Activated CD8-positive, alpha-beta T cell treated with anti-CD3 and anti-CD28 coated beads for 36 hours (primary cell): ENCODE results near the gene NAXE. TPM values are rescaled to one million over a fixed set of nuclear protein-coding genes. Genes with fewer than 3 reads are reported as not detected.
A peak's percentile ranks its signal among the peaks of the same experiment; 100 is the strongest.
"Not testable (repeated sequence)": the region's sequence is repeated elsewhere in the genome, so short reads cannot be mapped to it uniquely, and the experiment has no call there.

ENCODE experiments used
- ATAC-seq: fragments of 200-7000 bp; cut with Tn5 transposase; one replicate; pipeline ENCODE4 v1.10.0; 2021; ENCODE audit warnings: mild to moderate bottlenecking, moderate library complexity
- CTCF ChIA-PET: fragments of 350-600 bp; sonication (Branson Sonifier 250); formaldehyde crosslinking; loops from one replicate; lab custom pipeline; 2021; ENCODE audit warnings: antibody characterized with exemption; lab: Charles Lee
- POLR2A ChIA-PET: fragments of 350-600 bp; sonication (Branson Sonifier 250); formaldehyde crosslinking; loops from one replicate; lab custom pipeline; 2021; ENCODE audit warnings: antibody characterized with exemption; lab: Charles Lee
- DNase-seq: peaks from one replicate; pipeline ENCODE4 v3.0.0-alpha.2; 2020
- H3K27ac Mint-ChIP-seq: one replicate; pipeline ENCODE4 v1.8.0; 2021; ENCODE audit warnings: mild to moderate bottlenecking, mixed read lengths
- H3K27me3 Mint-ChIP-seq: one replicate; pipeline ENCODE4 v1.8.0; 2021; ENCODE audit warnings: mixed read lengths
- H3K36me3 Mint-ChIP-seq: one replicate; pipeline ENCODE4 v1.8.0; 2021; ENCODE audit warnings: low read depth, mixed read lengths
- H3K4me1 Mint-ChIP-seq: one replicate; pipeline ENCODE4 v1.8.0; 2021; ENCODE audit warnings: low read depth, mixed read lengths
- H3K4me3 Mint-ChIP-seq: one replicate; pipeline ENCODE4 v1.8.0; 2021; ENCODE audit warnings: mild to moderate bottlenecking, moderate library complexity, mixed read lengths
- H3K9me3 Mint-ChIP-seq: one replicate; pipeline ENCODE4 v1.8.0; 2021; ENCODE audit warnings: mixed read lengths
- CTCF ChIP-seq: fragments of 200-600 bp; IDR thresholded peaks from one replicate; pipeline ENCODE4 v1.8.0; 2022; ENCODE audit warnings: antibody characterized with exemption, mild to moderate bottlenecking
- intact Hi-C: fragments of 100-400 bp; cut with micrococcal nuclease; formaldehyde crosslinking; loops from one replicate; pipeline ENCODE4 v1.10.0; 2022
- total RNA-seq, 2 experiments: library from RNA; stranded (reverse); gene quantifications; one replicate each; pipeline ENCODE4 v1.2.3, GENCODE V29; 2021

NAXE gene
- total RNA-seq, 2 experiments from 2014 or later = 65.4 to 68.6 TPM

GRCh38 chr1:156608036-156608674, 16.6 kb downstream of the NAXE start:
- intact Hi-C loops = loop anchor here (1.0 to 5.0 kb wide), 3 partner anchors 25 to 221 kb away; no protein-coding TSS in a partner anchor
- TF ChIP-seq CTCF = peak; percentile 86
- ChIA-PET POLR2A (interaction anchor here (0.7 to 1.4 kb wide), 3 partner anchors 9 to 147 kb away, joined by 3 to 5 read pairs (median 3); no protein-coding TSS in a partner anchor), CTCF (interaction anchor here (0.7 to 3.0 kb wide), 34 partner anchors 8 to 222 kb away, joined by 3 to 36 read pairs (median 6); partner anchors contain the start of genes NAXE, NES and TTC24)
- Mint-ChIP-seq H3K9me3 (no peaks in the 10 kb centered on the region), H3K27ac (peak overlapping the region; percentile 50), H3K4me1 (peaks cover 8% of the 10 kb centered on the region), H3K36me3 (no peaks in the 10 kb centered on the region), H3K4me3 (no peak overlapping the region), H3K27me3 (peaks cover 3% of the 10 kb centered on the region)
- ATAC-seq (peak; percentile 98), DNase-seq (peak; percentile 77)

GRCh38 chr1:156608981-156609380, 17.4 kb downstream of the NAXE start:
- Mint-ChIP-seq H3K27me3 (peaks cover 3% of the 10 kb centered on the region), H3K9me3 (no peaks in the 10 kb centered on the region), H3K4me1 (peaks cover 8% of the 10 kb centered on the region), H3K36me3 (no peaks in the 10 kb centered on the region), H3K4me3 (no peak overlapping the region), H3K27ac (no peak overlapping the region)
- ChIA-PET POLR2A (interaction anchor here (1.4 kb wide), 1 partner anchor 18 kb away, joined by 3 read pairs; no protein-coding TSS in a partner anchor), CTCF (interaction anchor here (0.9 to 3.0 kb wide), 28 partner anchors 8 to 223 kb away, joined by 3 to 36 read pairs (median 6); partner anchors contain the start of genes NAXE, NES and TTC24)
- DNase-seq (peak; percentile 82), ATAC-seq (peak; percentile 86)
- intact Hi-C loops = loop anchor here (1.0 to 5.0 kb wide), 3 partner anchors 26 to 222 kb away; no protein-coding TSS in a partner anchor
- peak; percentile 61 for TF ChIP-seq CTCF

GRCh38 chr1:156610072-156610471, 18.5 kb downstream of the NAXE start:
- intact Hi-C loops, ATAC-seq, H3K4me1 Mint-ChIP-seq, POLR2A ChIA-PET, H3K27ac Mint-ChIP-seq, H3K9me3 Mint-ChIP-seq, H3K4me3 Mint-ChIP-seq, H3K27me3 Mint-ChIP-seq, DNase-seq, H3K36me3 Mint-ChIP-seq: not testable (repeated sequence)
- CTCF ChIA-PET = interaction anchor here (0.7 to 6.5 kb wide), 5 partner anchors 16 to 224 kb away, joined by 3 to 88 read pairs (median 4); no protein-coding TSS in a partner anchor

GRCh38 chr1:156612666-156613065, 21.1 kb downstream of the NAXE start:
- intact Hi-C loops = no loop called here

GRCh38 chr1:156615946-156616345, 24.4 kb downstream of the NAXE start:
- POLR2A ChIA-PET = interaction anchor here (1.6 kb wide), 1 partner anchor 24 kb away, joined by 5 read pairs; the partner anchor contains the start of gene NAXE
- H3K4me1 Mint-ChIP-seq = no peaks in the 10 kb centered on the region
- H3K4me3 Mint-ChIP-seq = no peak overlapping the region
- DNase-seq (no peak), ATAC-seq (no peak)
- H3K36me3 Mint-ChIP-seq = no peaks in the 10 kb centered on the region
- H3K9me3 Mint-ChIP-seq = no peaks in the 10 kb centered on the region
- intact Hi-C loops = no loop called here
- CTCF ChIA-PET = interaction anchor here (6.5 kb wide), 1 partner anchor 10 kb away, joined by 88 read pairs; no protein-coding TSS in a partner anchor
- H3K27me3 Mint-ChIP-seq = peaks cover 29% of the 10 kb centered on the region
- no peak for TF ChIP-seq CTCF
- H3K27ac Mint-ChIP-seq = no peak overlapping the region

More at GRCh38 chr1:156612666-156613065, 21.1 kb downstream of the NAXE start:
- ATAC-seq (no peak), DNase-seq (no peak)
- Mint-ChIP-seq H3K4me1 (peaks cover 8% of the 10 kb centered on the region), H3K9me3 (no peaks in the 10 kb centered on the region), H3K4me3 (no peak overlapping the region), H3K27ac (no peak overlapping the region), H3K27me3 (peaks cover 9% of the 10 kb centered on the region), H3K36me3 (no peaks in the 10 kb centered on the region)
- TF ChIP-seq CTCF = no peak
- POLR2A ChIA-PET = interaction anchor here (0.6 to 1.0 kb wide), 6 partner anchors 13 to 227 kb away, joined by 3 to 6 read pairs (median 4); partner anchors contain the start of gene NAXE
- CTCF ChIA-PET = interaction anchor here (0.8 to 6.5 kb wide), 11 partner anchors 9 to 226 kb away, joined by 3 to 88 read pairs (median 6); partner anchors contain the start of gene CRABP2
